Duodenal mucosa (tissue), 2 donors: ENCODE results near the gene SRRM1.

Experiments used
- H3K27ac ChIP-seq: one replicate; pipeline ENCODE4 v1.7.0; 2013; ENCODE audit warnings: low read depth, low read length
- H3K27me3 ChIP-seq, 2 donors: one replicate each; pipeline ENCODE4 v1.7.0; 2013; ENCODE audit warnings: low read length in 2 of 2, control low read depth in 1 of 2; ENCODE audit not compliant: insufficient read depth in 2 of 2, control insufficient read depth in 1 of 2
- H3K36me3 ChIP-seq, 2 donors: one replicate each; pipeline ENCODE4 v1.7.0; 2013; ENCODE audit warnings: low read length in 2 of 2, control low read depth in 1 of 2; ENCODE audit not compliant: insufficient read depth in 2 of 2, control insufficient read depth in 1 of 2
- H3K4me1 ChIP-seq, 2 donors: one replicate each; pipeline ENCODE4 v1.7.0; 2013; ENCODE audit warnings: low read length in 2 of 2, control low read depth in 1 of 2; ENCODE audit not compliant: insufficient read depth in 2 of 2, control insufficient read depth in 1 of 2
- H3K4me3 ChIP-seq, 2 donors: one replicate each; pipeline ENCODE4 v1.7.0; 2013; ENCODE audit warnings: low read length in 2 of 2, low read depth in 1 of 2
- H3K9ac ChIP-seq, 2 donors: one replicate each; pipeline ENCODE4 v1.7.0; 2013; ENCODE audit warnings: low read length in 2 of 2, low read depth in 1 of 2
- H3K9me3 ChIP-seq, 2 donors: one replicate each; pipeline ENCODE4 v1.7.0; 2013; ENCODE audit warnings: low read length in 2 of 2, control low read depth in 1 of 2; ENCODE audit not compliant: control insufficient read depth in 1 of 2

The SRRM1 gene, protein sequence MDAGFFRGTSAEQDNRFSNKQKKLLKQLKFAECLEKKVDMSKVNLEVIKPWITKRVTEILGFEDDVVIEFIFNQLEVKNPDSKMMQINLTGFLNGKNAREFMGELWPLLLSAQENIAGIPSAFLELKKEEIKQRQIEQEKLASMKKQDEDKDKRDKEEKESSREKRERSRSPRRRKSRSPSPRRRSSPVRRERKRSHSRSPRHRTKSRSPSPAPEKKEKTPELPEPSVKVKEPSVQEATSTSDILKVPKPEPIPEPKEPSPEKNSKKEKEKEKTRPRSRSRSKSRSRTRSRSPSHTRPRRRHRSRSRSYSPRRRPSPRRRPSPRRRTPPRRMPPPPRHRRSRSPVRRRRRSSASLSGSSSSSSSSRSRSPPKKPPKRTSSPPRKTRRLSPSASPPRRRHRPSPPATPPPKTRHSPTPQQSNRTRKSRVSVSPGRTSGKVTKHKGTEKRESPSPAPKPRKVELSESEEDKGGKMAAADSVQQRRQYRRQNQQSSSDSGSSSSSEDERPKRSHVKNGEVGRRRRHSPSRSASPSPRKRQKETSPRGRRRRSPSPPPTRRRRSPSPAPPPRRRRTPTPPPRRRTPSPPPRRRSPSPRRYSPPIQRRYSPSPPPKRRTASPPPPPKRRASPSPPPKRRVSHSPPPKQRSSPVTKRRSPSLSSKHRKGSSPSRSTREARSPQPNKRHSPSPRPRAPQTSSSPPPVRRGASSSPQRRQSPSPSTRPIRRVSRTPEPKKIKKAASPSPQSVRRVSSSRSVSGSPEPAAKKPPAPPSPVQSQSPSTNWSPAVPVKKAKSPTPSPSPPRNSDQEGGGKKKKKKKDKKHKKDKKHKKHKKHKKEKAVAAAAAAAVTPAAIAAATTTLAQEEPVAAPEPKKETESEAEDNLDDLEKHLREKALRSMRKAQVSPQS

DNA sequence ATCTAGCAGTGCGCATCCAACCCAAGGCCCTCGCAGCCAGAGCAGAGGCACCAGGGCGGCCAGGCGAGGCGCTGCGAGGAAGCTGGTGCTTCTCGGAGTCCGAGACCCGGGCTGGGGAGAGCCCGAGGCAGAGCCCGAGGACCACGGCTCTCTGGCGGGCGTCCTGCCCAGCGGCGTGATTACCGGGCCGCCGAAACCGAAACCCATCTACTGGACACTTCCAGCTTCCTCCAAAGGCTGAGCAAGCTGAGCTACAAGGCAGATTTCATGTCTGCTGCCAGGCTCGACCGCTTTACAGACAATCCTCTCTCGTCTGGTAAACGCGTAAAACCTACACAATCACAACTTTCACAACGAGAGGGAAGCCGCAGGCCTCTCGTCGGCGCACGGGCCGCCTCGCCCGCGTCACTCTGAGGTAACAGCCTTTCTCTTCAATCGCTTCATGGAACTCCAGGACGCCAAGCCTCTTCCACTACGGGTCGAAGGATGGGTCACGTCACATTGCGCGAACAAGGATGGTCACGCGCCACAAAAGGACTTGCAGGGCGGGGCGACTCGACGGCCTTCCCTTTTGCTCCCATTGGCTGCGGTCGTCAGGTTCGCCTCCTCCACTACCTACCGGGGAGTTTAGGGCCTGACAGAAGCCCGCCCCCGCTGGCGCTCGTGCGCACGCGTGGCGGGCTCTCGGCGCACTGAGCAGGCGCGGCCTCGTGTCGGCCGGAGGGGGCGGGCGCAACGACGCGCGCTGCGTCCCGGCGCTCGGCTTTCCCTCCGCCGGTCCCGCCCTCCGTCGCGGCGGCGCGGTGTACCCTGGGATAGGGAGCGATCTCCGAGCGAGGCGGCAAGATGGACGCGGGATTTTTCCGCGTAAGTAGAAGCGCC lies at the start of gene SRRM1:
Gene SRRM1, plus strand, starts transcription at position 822 of the 882 bp plus-strand sequence. Its CDS starts 25 bp downstream, at position 847.
- H3K27ac ChIP-seq: peak within 1 kb of the TSS; percentile 100
- peak within 1 kb of the TSS; percentile 99 to 100 for H3K9ac ChIP-seq
- H3K4me1 ChIP-seq: peaks cover 26 to 27% of the 10 kb centered on the region in 2 donors
- no peaks in the 10 kb centered on the region for H3K9me3 ChIP-seq
- H3K36me3 ChIP-seq: peaks cover 18 to 21% of the 10 kb centered on the region in 2 donors
- H3K27me3 ChIP-seq: no peaks in the 10 kb centered on the region
- H3K4me3 ChIP-seq: peak within 1 kb of the TSS; percentile 97 to 98

DNA sequence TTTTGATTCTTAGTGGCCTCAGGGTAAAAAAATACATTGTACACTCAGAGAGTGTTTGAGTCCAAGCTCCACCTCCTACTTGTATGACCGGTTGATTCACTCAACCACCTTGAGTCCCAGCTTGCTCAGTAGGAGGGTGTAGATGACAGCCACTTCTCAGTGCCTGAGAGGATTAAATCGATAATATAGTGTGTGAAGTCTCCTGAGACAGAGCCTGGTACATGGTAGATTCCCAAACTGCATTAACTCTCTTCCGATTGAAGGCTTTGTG lies 48.8 kb upstream of the SRRM1 start:
- Histone ChIP-seq H3K27me3 (no peaks in the 10 kb centered on the region), H3K4me3 (no peak overlapping the region), H3K9me3 (no peaks in the 10 kb centered on the region), H3K36me3 (no peaks in the 10 kb centered on the region), H3K9ac (no peak overlapping the region), H3K27ac (no peak overlapping the region), H3K4me1 (no peaks in the 10 kb centered on the region)

DNA sequence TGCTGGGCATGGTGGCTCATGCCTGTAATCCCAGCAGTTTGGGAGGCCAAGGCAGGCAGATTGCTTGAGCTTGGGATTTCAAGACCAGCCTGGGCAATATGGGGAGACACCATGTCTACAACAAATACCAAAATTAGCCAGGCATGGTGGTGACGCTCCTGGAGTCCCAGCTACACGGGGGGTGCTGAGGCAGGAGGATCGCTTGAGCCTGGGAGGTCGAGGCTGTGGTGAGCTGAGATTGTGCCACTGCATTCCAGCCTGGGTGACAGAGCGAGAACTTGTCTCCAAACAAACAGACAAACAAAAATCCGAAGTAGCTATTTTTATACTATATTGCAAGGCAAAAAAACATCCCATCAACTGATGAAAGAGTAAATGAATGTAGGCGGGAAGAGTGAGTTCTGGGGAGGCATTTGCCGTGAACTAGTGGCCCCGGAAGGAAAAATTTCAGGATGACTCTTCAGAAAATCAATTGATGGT lies 46.7 kb upstream of the SRRM1 start:
- H3K36me3 ChIP-seq: no peaks in the 10 kb centered on the region
- no peaks in the 10 kb centered on the region for H3K9me3 ChIP-seq
- no peak overlapping the region for H3K4me3 ChIP-seq
- no peaks in the 10 kb centered on the region for H3K4me1 ChIP-seq
- no peak overlapping the region for H3K27ac ChIP-seq
- H3K27me3 ChIP-seq: peaks cover 0 to 4% of the 10 kb centered on the region in 2 donors
- H3K9ac ChIP-seq: no peak overlapping the region

DNA sequence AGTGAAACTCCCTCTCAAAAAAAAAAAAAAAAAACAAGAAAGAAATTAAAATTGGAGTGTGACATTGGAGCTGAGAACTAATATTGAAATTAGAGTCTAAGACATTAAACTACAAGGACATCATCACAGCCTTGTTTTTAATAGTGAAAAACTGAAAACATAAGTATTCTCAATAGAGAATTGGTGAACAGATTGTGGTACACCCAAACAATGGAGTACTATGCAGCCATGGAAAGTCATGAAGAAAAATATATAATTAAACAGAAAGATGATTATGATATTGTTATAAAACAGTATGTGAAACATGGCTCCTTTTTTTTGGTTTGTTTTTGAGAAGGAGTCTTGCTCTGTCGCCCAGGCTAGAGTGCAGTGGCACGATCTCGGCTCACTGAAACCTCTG lies 43.8 kb upstream of the SRRM1 start:
- H3K27ac ChIP-seq: no peak overlapping the region
- H3K9me3 ChIP-seq: no peaks in the 10 kb centered on the region
- no peaks in the 10 kb centered on the region for H3K36me3 ChIP-seq
- no peaks in the 10 kb centered on the region for H3K4me1 ChIP-seq
- no peak overlapping the region for H3K4me3 ChIP-seq
- no peak overlapping the region for H3K9ac ChIP-seq
- peaks cover 0 to 4% of the 10 kb centered on the region in 2 donors for H3K27me3 ChIP-seq

DNA sequence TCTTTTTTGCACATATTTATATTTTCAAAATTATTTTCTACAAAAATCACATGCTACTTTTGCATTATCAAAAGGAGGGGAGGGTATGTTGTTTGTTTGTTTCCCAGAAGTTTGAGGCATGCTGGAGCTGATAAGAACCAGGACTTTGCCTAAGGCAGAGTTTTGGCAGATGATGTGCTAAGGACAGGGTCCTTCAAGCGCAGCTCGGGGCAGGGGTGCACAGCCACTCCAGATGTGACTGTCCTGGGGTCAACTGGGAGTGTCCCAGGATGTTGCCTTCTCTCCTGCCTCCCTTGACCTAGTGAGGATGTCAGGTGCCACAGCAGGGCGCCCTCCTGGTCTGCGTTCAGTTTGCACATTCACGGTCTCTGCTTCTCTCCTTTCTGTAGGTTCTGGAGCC lies 42.6 kb upstream of the SRRM1 start:
- Histone ChIP-seq H3K4me1 (no peaks in the 10 kb centered on the region), H3K36me3 (no peaks in the 10 kb centered on the region), H3K27me3 (peaks cover 0 to 4% of the 10 kb centered on the region in 2 donors), H3K27ac (no peak overlapping the region), H3K9me3 (no peaks in the 10 kb centered on the region), H3K9ac (no peak overlapping the region), H3K4me3 (no peak overlapping the region)

DNA sequence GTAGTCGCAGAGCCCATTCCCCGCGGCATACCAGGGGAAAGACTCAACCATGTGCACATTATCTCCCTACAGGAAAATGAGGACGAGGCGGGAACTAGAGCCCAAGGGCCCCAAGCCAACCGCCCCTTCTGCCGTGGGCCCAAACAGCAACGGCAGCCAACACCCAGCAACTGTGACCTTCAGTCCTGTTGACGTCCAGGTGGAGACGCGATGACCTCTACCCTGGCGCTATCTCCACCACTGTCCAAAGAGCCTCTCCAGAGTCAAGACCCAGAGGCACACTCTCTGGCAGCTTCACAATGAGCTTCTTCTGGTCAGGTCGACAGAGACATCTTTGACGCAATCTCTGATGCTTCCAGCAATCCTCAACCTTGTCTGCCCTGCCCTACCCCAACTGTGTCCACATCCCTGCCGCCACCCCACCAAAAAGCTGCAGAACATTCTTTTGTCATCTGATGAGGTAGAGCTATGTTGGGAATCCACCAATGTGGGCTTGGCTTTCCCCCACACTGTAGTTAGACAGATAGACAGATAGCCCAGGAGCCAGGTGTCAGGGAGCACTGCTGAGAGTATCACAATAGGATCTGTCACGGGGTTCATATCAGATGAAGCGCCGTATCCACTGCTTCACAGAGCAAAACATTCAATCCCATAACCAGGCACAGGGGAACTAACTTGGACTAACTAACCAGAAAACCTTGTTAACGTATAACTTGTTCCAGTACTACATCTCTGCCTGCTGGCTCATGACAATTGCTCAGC lies 37.4 kb upstream of the SRRM1 start:
- H3K9me3 ChIP-seq: no peaks in the 10 kb centered on the region
- H3K9ac ChIP-seq: no peak overlapping the region
- no peaks in the 10 kb centered on the region for H3K36me3 ChIP-seq
- peaks cover 0 to 5% of the 10 kb centered on the region in 2 donors for H3K4me1 ChIP-seq
- no peak overlapping the region for H3K4me3 ChIP-seq
- H3K27ac ChIP-seq: no peak overlapping the region
- H3K27me3 ChIP-seq: peaks cover 0 to 2% of the 10 kb centered on the region in 2 donors

DNA sequence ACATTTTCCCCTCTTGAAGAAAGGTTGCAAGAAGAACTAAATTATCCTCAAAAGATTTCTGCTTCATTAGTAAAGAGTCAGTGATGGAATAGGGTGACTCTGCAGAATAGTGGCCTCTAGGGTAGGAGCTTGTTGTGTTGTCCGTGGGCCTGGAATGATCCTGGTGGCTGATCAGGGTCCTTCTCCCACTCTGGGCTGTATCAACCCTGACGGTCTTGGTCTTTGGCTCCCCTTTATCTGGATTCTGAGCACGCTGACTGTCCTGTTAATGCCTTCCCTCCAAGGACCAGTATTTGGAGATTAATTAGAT lies 36.9 kb upstream of the SRRM1 start:
- H3K27me3 ChIP-seq: no peaks in the 10 kb centered on the region

DNA sequence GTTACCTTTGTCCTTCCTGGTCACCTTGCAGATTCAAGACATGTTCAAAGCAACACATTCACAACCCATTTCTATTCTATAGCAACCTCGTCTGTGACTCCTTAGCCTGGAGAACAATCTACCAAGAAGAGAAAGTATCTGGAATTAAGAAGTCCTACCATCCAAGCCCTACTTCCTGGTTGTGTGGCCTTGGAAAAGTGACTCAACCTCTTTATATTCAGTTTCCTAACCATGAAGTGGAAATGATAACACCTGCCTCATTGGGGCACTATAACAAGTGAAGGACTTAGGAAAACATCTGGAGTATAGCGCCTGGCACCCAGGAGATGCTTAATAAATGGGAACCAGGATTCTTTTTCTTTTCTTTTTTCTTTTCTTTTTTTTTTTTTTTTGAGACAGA lies 36.5 kb upstream of the SRRM1 start:
- H3K4me1 ChIP-seq: peaks cover 0 to 5% of the 10 kb centered on the region in 2 donors
- no peaks in the 10 kb centered on the region for H3K27me3 ChIP-seq
- H3K4me3 ChIP-seq: no peak overlapping the region
- H3K27ac ChIP-seq: no peak overlapping the region
- H3K36me3 ChIP-seq: no peaks in the 10 kb centered on the region
- no peak overlapping the region for H3K9ac ChIP-seq
- no peaks in the 10 kb centered on the region for H3K9me3 ChIP-seq

More for the DNA sequence above, 36.9 kb upstream of the SRRM1 start:
- Histone ChIP-seq H3K9me3 (no peaks in the 10 kb centered on the region), H3K27ac (no peak overlapping the region), H3K9ac (no peak overlapping the region), H3K4me1 (peaks cover 0 to 5% of the 10 kb centered on the region in 2 donors), H3K4me3 (no peak overlapping the region), H3K36me3 (no peaks in the 10 kb centered on the region)

DNA sequence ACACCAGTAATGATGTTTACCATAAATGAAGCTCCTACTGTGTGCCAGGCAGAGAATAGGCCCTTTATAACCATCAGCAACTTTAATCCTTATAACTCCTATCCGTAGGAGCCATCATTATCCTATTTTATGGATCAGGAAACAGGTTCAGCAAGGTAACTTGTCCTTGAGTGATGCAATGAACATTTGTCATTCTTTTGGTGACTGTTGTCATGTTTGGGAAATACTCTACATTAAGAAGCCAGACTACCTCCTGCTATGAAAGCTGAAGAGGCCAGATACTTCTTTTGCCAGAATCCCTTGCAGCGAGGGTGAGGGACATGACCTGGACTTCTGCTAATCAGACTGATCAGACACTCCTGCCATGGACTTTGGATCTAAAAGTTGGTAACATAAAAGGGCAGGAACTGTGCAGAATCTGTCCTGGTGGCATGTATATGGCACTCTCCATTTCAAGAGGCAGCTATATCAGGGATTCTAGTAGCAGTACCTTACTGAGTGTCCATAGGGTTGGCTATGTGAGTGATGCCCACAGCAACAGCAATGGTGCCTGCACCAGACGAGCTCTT lies 33.1 kb upstream of the SRRM1 start:
- Histone ChIP-seq H3K4me1 (peaks cover 0 to 5% of the 10 kb centered on the region in 2 donors), H3K9me3 (no peaks in the 10 kb centered on the region), H3K9ac (no peak overlapping the region), H3K36me3 (no peaks in the 10 kb centered on the region), H3K27me3 (no peaks in the 10 kb centered on the region), H3K27ac (no peak overlapping the region), H3K4me3 (no peak overlapping the region)
